Measurements from ENCODE around the gene SDF4. TPM values are rescaled to one million over a fixed set of nuclear protein-coding genes. Genes with fewer than 3 reads are reported as not detected.
A peak's percentile ranks its signal among the peaks of the same experiment; 100 is the strongest.
"Not testable (repeated sequence)": the region's sequence is repeated elsewhere in the genome, so short reads cannot be mapped to it uniquely, and the experiment has no call there.

Gene SDF4
- total RNA-seq, 1 donor from 2014 or later: 130 TPM

DNA sequence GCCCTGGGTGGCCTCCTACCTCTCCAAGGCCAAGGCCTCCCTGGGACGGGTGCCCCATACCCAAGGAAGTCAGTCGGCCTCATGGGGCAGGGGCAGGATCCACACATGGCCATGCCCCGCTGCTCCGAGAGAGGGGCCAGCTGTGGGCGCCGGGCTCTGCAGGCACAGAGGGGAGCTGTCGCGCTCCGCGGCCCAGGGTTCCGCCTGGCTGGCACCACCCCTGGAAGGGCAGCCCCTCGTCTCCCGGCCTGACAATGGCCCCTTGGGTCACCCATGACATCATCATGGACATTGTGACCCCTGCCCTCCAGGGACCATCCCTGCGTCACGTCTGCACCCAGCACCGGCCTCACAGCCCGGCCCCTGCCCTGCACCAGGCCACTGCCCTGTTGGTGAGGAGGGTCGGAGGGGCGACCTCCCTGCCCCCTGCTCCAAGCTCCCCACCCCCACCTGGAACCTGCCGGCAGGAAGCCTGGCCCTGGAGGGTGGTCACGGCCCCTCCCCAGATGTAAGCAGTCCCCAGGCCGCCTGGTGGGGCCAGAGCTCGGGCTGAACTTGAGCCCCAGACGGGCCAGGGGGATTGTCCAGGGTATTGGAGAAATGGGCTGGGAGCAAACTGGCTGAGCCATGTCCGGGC is 52.3 kb downstream of the SDF4 start:
- DNase-seq (ENCODE audit: low spot score): peak; percentile 3

DNA sequence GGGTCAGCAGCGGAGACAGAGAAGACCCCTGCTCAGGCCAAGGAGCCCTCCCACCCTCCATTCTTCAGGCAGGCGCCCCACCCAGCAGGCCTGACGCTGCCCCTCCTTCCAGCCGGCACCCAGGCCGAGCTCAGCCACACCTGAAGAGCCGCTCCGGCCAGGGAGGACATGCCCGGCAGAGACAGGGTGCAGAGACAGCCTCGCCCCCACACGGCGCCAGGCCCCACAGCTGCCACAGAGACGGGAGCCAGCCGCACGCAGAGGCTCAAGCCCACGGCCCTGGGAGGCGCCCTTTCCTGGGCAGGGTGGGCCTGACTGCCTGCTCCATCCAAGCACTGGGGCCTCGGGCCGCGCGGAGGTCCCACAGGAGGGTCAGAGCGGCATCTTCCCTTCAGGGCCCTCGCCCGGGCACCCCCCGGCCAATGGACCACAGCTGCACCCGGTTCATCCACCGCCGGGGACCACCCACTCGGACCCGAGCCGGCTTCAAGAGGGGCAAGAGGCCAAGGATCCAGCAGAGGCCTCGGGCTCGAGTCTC is 52.9 kb downstream of the SDF4 start:
- Mint-ChIP-seq H3K4me3 (ENCODE audit: unreplicated experiment) (no peak overlapping the region), H3K27me3 (ENCODE audit: unreplicated experiment) (peaks cover 2% of the 10 kb centered on the region), H3K27ac (ENCODE audit: unreplicated experiment) (no peak overlapping the region), H3K36me3 (ENCODE audit: low read depth, unreplicated experiment) (peaks cover 4% of the 10 kb centered on the region), H3K4me1 (ENCODE audit: unreplicated experiment) (no peaks in the 10 kb centered on the region), H3K9me3 (ENCODE audit: unreplicated experiment) (no peaks in the 10 kb centered on the region)
- TF ChIP-seq, protein P1, sequence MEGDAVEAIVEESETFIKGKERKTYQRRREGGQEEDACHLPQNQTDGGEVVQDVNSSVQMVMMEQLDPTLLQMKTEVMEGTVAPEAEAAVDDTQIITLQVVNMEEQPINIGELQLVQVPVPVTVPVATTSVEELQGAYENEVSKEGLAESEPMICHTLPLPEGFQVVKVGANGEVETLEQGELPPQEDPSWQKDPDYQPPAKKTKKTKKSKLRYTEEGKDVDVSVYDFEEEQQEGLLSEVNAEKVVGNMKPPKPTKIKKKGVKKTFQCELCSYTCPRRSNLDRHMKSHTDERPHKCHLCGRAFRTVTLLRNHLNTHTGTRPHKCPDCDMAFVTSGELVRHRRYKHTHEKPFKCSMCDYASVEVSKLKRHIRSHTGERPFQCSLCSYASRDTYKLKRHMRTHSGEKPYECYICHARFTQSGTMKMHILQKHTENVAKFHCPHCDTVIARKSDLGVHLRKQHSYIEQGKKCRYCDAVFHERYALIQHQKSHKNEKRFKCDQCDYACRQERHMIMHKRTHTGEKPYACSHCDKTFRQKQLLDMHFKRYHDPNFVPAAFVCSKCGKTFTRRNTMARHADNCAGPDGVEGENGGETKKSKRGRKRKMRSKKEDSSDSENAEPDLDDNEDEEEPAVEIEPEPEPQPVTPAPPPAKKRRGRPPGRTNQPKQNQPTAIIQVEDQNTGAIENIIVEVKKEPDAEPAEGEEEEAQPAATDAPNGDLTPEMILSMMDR (IDR thresholded peaks at IDR 0.05; ENCODE audit: unreplicated experiment): no peak
- peak; percentile 3 for DNase-seq (ENCODE audit: low spot score)

More for the DNA sequence above, 52.3 kb downstream of the SDF4 start:
- TF ChIP-seq, protein P1 (IDR thresholded peaks at IDR 0.05; ENCODE audit: unreplicated experiment): no peak
- Mint-ChIP-seq H3K36me3 (ENCODE audit: low read depth, unreplicated experiment) (peaks cover 4% of the 10 kb centered on the region), H3K27me3 (ENCODE audit: unreplicated experiment) (peaks cover 2% of the 10 kb centered on the region), H3K4me1 (ENCODE audit: unreplicated experiment) (no peaks in the 10 kb centered on the region), H3K27ac (ENCODE audit: unreplicated experiment) (no peak overlapping the region), H3K9me3 (ENCODE audit: unreplicated experiment) (no peaks in the 10 kb centered on the region), H3K4me3 (ENCODE audit: unreplicated experiment) (no peak overlapping the region)

DNA sequence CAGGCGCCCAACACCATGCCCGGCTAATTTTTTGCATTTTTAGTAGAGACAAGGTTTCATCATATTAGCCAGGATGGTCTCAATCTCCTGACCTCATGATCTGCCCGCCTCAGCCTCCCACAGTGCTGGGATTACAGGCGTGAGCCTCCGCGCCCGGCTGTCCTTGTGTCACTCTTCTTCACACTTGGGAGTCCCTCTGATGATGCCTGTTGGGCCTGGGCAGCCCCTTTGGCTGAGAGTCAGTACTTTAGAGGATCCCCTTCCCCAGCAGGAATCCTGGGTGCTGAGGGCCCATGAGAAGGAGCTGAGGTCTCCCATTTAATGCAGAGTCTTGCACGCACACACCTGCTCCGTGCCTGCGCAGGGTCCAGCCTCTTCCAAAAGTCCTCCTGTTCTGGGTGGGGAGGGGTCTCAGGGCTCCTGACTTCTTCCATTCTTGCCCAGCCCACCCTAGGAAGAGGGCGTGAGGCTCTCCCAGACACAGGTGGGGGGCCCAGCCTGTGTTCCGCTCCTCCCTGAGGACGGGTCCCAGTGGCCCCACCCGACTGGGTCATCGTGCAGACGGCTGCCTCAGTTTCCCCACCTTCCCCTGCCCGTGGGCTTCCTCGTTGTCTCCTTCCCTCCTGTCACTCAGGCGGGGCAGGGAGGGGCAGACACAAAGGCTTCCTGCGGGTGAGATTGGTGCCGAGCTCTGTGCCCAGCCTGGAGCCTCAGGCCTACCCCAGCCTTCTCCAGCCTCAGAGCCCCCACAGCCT is 54.2 kb downstream of the SDF4 start:
- Mint-ChIP-seq H3K27ac (ENCODE audit: unreplicated experiment) (no peak overlapping the region), H3K9me3 (ENCODE audit: unreplicated experiment) (no peaks in the 10 kb centered on the region), H3K4me3 (ENCODE audit: unreplicated experiment) (no peak overlapping the region), H3K36me3 (ENCODE audit: low read depth, unreplicated experiment) (peaks cover 4% of the 10 kb centered on the region), H3K27me3 (ENCODE audit: unreplicated experiment) (peaks cover 2% of the 10 kb centered on the region), H3K4me1 (ENCODE audit: unreplicated experiment) (no peaks in the 10 kb centered on the region)
- TF ChIP-seq, protein P1 (IDR thresholded peaks at IDR 0.05; ENCODE audit: unreplicated experiment): no peak
- DNase-seq (ENCODE audit: low spot score): no peak

DNA sequence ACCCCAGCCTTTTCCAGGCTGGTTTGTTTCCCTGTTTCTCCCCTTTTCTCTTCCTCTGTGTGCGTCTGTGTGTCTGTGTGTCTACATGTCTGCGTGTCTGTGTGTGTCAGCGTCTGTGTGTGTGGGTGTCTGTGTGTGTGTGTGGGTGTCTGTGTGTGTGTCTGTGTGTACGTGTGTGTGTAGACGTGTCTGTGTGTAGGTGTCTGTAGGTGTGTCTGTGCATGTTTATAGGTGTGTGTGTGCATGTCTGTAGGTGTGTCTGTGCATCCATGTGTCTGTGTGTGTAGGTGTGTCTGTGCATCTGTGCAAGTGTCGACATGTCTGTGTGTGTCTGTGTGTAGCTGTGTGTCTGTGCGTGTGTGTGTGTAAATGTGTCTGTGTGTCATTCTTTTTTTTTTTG is 54.9 kb downstream of the SDF4 start:
- DNase-seq (ENCODE audit: low spot score): no peak
- H3K27me3 Mint-ChIP-seq (ENCODE audit: unreplicated experiment): peaks cover 2% of the 10 kb centered on the region
- TF ChIP-seq, protein P1 (IDR thresholded peaks at IDR 0.05; ENCODE audit: unreplicated experiment): no peak
- peak overlapping the region; percentile 4 for H3K27ac Mint-ChIP-seq (ENCODE audit: unreplicated experiment)
- H3K4me1 Mint-ChIP-seq (ENCODE audit: unreplicated experiment): no peaks in the 10 kb centered on the region
- no peaks in the 10 kb centered on the region for H3K9me3 Mint-ChIP-seq (ENCODE audit: unreplicated experiment)
- peak overlapping the region; percentile 18 for H3K4me3 Mint-ChIP-seq (ENCODE audit: unreplicated experiment)
- H3K36me3 Mint-ChIP-seq (ENCODE audit: low read depth, unreplicated experiment): peaks cover 4% of the 10 kb centered on the region

DNA sequence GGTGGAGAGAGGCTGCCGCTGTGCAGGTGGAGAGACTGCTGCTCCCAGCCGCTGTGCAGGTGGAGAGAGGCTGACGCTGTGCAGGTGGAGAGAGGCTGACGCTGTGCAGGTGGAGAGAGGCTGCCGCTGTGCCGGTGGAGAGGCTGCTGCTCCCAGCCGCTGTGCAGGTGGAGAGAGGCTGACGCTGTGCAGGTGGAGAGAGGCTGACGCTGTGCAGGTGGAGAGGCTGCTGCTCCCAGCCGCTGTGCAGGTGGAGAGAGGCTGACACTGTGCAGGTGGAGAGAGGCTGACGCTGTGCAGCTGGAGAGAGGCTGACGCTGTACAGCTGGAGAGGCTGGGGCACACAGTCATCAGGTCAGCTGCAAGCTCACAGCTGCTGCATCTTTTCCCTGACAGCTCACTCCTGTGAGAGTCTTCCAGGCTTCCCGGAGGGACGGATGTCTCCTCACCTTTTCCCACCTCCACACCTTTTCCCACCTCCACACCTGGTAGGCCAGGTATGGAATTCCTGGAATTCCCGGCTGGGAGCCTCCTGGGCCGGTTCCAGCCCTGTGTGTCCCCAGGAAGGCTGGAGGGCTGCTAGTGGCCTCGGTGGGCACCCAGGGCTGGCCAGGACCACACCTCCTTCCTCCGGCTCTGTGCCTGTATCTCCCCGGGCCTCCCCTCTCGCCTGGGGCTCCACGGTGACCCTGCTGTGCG is 55.6 kb downstream of the SDF4 start:
- peak; percentile 2 for DNase-seq (ENCODE audit: low spot score)
- not testable (repeated sequence) for H3K36me3 Mint-ChIP-seq (ENCODE audit: low read depth, unreplicated experiment); H3K4me3 Mint-ChIP-seq (ENCODE audit: unreplicated experiment); H3K9me3 Mint-ChIP-seq (ENCODE audit: unreplicated experiment); H3K4me1 Mint-ChIP-seq (ENCODE audit: unreplicated experiment); H3K27me3 Mint-ChIP-seq (ENCODE audit: unreplicated experiment); H3K27ac Mint-ChIP-seq (ENCODE audit: unreplicated experiment)

Measured in endothelial cell (in vitro differentiated cells).